BE2C (cell line): ENCODE measurements around the gene ZNF787.

Experiments used
- DNase-seq: peaks from one replicate; pipeline ENCODE4 v3.0.0-alpha.2; 2020
- H3K27me3 ChIP-seq: fragments of 250-450 bp; sonication (Bioruptor Pico); 2 replicates; pipeline ENCODE4 v1.5.1; 2020; ENCODE audit warnings: mild to moderate bottlenecking
- H3K36me3 ChIP-seq: fragments of 250-450 bp; sonication (Bioruptor Pico); 2 replicates; pipeline ENCODE4 v1.5.1; 2020; ENCODE audit warnings: mild to moderate bottlenecking
- H3K4me1 ChIP-seq: fragments of 250-450 bp; sonication (Bioruptor Pico); 2 replicates; pipeline ENCODE4 v1.5.1; 2020
- H3K4me3 ChIP-seq: 2 replicates; pipeline ENCODE4 v1.5.1; 2011; ENCODE audit warnings: low read depth, low read length
- H3K9me3 ChIP-seq: fragments of 250-450 bp; sonication (Bioruptor Pico); 2 replicates; pipeline ENCODE4 v1.5.1; 2020
- CTCF ChIP-seq: IDR thresholded peaks from 2 replicates; pipeline ENCODE4 v1.5.1; 2012; ENCODE audit warnings: mild to moderate bottlenecking, low read depth, low read length

Gene ZNF787

GRCh38 chr19:56117376-56117884, 3.7 kb downstream of the ZNF787 start:
- Histone ChIP-seq H3K9me3 (no peaks in the 10 kb centered on the region), H3K4me3 (no peak overlapping the region), H3K4me1 (peaks cover 10% of the 10 kb centered on the region; the same call in 1 of the 2 replicates), H3K36me3 (peaks cover 25% of the 10 kb centered on the region), H3K27me3 (no peaks in the 10 kb centered on the region)
- DNase-seq = no peak
- no peak for TF ChIP-seq CTCF

GRCh38 chr19:56116606-56117005, 4.5 kb downstream of the ZNF787 start:
- DNase-seq = no peak
- H3K27me3 ChIP-seq = no peaks in the 10 kb centered on the region
- peaks cover 8% of the 10 kb centered on the region; the same call in 1 of the 2 replicates for H3K4me1 ChIP-seq
- TF ChIP-seq CTCF = no peak
- H3K9me3 ChIP-seq = no peaks in the 10 kb centered on the region
- H3K4me3 ChIP-seq = no peak overlapping the region
- H3K36me3 ChIP-seq = peaks cover 25% of the 10 kb centered on the region

GRCh38 chr19:56115490-56115889, 5.6 kb downstream of the ZNF787 start:
- H3K27me3 ChIP-seq = no peaks in the 10 kb centered on the region
- peaks cover 8% of the 10 kb centered on the region; the same call in 1 of the 2 replicates for H3K4me1 ChIP-seq
- no peak for DNase-seq
- H3K36me3 ChIP-seq = peaks cover 25% of the 10 kb centered on the region
- no peak overlapping the region for H3K4me3 ChIP-seq
- TF ChIP-seq CTCF = no peak
- no peaks in the 10 kb centered on the region for H3K9me3 ChIP-seq

GRCh38 chr19:56114778-56115110, 6.4 kb downstream of the ZNF787 start:
- Histone ChIP-seq H3K36me3 (peaks cover 22% of the 10 kb centered on the region), H3K4me3 (no peak overlapping the region), H3K27me3 (no peaks in the 10 kb centered on the region), H3K9me3 (no peaks in the 10 kb centered on the region; the same call in 1 of the 2 replicates), H3K4me1 (peaks cover 8% of the 10 kb centered on the region; the same call in 1 of the 2 replicates)
- DNase-seq = no peak
- no peak for TF ChIP-seq CTCF

- no peaks in the 10 kb centered on the region for H3K27me3 ChIP-seq
- DNase-seq = no peak
- H3K4me3 ChIP-seq = no peak overlapping the region
- peaks cover 3% of the 10 kb centered on the region; the same call in 1 of the 2 replicates for H3K4me1 ChIP-seq
- H3K36me3 ChIP-seq = peaks cover 17% of the 10 kb centered on the region
- H3K9me3 ChIP-seq = no peaks in the 10 kb centered on the region; the same call in 1 of the 2 replicates
- no peak for TF ChIP-seq CTCF
Observed at GRCh38 chr19:56114051-56114777, 6.9 kb downstream of the ZNF787 start.

- Histone ChIP-seq H3K9me3 (no peaks in the 10 kb centered on the region; the same call in 1 of the 2 replicates), H3K4me1 (no peaks in the 10 kb centered on the region; the same call in 1 of the 2 replicates), H3K27me3 (no peaks in the 10 kb centered on the region), H3K36me3 (peaks cover 7% of the 10 kb centered on the region), H3K4me3 (no peak overlapping the region)
- no peak for TF ChIP-seq CTCF
- DNase-seq = no peak
Observed at GRCh38 chr19:56113074-56113632, 7.9 kb downstream of the ZNF787 start.
